Epithelial cell of esophagus (primary cell): Measurements from ENCODE around the gene HP.
"Not testable (repeated sequence)": the region's sequence is repeated elsewhere in the genome, so short reads cannot be mapped to it uniquely, and the experiment has no call there.

Experiments used
- DNase-seq: peaks from one replicate; pipeline ENCODE4 v3.0.0; 2010; ENCODE audit warnings: low read depth
- H3K4me3 ChIP-seq: 2 replicates; pipeline ENCODE4 v1.5.1; 2011; ENCODE audit warnings: mild to moderate bottlenecking, low read length, control low read depth
- TF ChIP-seq, protein P1 (sequence below): IDR thresholded peaks from 2 replicates; pipeline ENCODE4 v1.5.1; 2011; ENCODE audit warnings: low read depth, mild to moderate bottlenecking, low read length, control low read depth, inconsistent platforms; ENCODE audit not compliant: insufficient read depth; ENCODE audit errors: missing control alignments

Gene HP

DNA sequence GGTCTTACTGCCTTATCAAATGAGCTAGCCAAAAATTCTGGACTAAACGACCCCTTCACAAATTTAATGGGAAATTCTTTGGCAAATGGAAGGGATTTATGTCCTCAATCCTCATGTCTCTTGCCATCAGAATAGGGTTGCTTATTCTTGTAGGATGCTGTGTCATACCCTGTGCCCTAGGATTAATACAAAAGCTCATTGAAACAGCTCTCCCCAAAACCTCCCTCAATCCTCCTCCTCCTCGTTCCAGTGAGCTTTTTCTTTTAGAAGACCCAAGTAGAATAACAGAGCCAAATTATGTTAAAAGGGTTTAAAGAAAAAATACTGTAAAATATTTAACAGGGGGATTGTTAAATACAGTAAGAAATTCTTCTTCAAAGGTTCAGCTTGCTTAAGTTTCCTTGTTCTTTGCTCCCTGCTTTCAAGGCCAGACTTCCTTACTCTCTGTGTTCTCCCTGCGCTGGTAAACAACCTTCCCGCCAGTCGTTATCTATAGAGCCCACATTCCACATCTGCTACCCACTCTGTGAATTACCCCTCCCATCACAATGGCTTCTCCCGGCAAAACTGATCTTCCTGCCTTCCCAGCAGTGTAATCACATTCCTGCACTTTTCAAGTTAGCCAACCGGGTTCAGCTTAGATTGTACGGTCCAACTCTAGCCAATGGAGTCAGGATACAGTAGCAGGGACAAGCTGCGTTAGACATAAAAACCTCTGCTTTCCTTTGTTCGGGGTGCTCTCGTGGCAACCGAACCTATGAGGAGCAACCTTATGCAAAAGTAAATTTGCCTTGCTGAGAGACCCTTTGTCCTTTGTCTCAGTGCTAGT, 18.4 kb downstream of the HP start:
- no peak overlapping the region for H3K4me3 ChIP-seq
- DNase-seq, result no peak
- TF ChIP-seq, protein P1, sequence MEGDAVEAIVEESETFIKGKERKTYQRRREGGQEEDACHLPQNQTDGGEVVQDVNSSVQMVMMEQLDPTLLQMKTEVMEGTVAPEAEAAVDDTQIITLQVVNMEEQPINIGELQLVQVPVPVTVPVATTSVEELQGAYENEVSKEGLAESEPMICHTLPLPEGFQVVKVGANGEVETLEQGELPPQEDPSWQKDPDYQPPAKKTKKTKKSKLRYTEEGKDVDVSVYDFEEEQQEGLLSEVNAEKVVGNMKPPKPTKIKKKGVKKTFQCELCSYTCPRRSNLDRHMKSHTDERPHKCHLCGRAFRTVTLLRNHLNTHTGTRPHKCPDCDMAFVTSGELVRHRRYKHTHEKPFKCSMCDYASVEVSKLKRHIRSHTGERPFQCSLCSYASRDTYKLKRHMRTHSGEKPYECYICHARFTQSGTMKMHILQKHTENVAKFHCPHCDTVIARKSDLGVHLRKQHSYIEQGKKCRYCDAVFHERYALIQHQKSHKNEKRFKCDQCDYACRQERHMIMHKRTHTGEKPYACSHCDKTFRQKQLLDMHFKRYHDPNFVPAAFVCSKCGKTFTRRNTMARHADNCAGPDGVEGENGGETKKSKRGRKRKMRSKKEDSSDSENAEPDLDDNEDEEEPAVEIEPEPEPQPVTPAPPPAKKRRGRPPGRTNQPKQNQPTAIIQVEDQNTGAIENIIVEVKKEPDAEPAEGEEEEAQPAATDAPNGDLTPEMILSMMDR, result no peak

DNA sequence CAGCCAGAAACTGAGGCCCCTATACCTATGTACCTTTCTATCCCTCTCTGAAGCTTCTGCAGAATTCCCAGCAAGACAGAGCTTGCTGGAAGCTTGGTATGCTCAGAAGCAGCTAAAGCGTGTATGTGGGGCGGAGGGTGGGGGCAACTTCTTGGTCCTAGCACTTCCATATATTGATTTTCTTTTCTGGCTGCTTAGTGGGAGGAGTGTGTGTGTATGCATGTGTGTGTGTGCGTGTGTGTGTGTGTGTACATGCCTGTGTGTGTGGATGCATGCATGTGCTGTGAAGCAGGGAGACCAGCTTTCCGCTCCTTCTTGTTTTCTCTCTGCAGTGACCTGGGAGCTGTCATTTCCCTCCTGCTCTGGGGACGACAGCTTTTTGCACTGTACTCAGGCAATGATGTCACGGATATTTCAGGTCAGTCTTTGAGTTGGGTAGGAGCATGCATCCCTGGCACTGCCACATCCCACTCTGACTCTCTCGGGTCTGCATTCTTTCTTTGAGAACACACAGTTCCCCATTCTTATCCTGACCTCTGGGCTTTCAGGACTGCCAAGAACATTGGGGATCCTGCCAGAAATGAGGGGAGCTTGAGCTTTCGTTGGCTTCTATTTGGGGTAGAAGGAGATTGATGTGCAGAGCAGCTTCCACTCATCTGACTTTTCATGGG, 19.4 kb downstream of the HP start:
- no peak for DNase-seq
- TF ChIP-seq, protein P1, result no peak
- H3K4me3 ChIP-seq, result no peak overlapping the region

DNA sequence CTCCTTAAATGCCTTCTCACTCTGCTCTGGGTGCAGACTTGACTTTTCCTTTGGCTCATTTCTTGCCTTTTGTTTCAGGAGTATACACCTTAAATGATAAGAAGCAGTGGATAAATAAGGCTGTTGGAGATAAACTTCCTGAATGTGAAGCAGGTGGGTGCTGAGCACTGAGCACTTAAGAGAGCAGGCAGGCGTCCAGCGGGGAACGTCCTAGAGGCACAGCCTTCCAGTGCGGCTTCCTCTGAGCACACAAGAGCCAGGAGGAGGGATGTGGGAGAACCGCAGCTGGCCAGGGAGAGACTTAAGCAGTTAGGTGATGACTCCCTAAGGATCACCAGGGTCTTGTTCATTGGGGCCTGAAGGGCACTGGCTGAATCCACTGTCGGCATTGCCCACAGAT, 20.8 kb downstream of the HP start:
- H3K4me3 ChIP-seq, DNase-seq: not testable (repeated sequence)

DNA sequence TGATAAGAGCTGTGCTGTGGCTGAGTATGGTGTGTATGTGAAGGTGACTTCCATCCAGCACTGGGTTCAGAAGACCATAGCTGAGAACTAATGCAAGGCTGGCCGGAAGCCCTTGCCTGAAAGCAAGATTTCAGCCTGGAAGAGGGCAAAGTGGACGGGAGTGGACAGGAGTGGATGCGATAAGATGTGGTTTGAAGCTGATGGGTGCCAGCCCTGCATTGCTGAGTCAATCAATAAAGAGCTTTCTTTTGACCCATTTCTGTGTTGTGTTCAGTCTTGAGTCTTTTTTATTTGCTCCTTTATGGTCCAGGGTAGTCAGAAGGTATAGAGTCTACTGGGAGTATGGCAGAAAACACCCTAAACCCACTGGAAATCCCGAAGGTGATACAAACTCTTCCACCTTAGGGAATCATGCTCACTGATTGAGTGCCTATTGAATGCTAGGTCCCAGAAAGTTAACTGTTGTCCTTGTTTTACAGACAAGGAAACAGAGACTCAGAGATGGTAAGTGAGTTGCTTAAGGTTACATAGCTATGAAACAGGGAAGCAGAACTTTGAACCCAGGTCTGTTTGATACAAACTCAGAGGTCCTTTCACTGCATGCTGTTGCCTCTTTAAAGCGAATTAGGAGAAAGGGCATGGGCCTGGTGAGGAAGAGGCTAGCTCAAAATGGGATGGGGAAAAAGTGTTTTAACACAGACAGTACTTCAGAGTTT, 22.8 kb downstream of the HP start:
- DNase-seq, H3K4me3 ChIP-seq: not testable (repeated sequence)

DNA sequence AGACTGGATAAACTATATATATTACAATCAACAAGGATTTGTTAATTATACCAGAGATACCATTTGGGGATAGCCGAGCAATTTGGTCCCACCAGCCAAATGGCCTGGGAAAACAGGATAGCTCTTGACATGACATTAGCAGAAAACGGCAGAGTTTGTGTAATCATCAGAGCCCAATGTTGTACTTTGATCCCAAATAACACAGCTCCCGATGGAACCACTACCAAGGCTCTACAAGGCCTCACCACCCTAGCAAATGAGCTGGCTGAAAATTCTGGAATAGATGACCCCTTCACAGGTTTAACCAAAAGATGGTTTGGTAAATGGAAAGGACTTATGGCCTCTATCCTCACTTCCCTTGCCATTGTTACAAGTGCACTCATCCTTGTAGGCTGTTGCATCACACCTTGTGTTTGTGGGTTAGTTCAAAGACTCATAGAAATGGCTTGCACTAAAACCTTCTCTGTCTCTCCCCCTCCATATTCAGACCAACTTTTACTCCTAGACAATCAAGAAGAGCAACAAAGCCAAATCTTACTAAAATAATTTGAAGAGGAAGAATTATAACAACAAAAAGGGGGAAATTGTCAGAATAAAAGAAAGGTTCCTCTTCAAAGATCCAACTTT, 29.6 kb downstream of the HP start:
- TF ChIP-seq, protein P1, result no peak
- H3K4me3 ChIP-seq, result no peak overlapping the region
- DNase-seq, result no peak

DNA sequence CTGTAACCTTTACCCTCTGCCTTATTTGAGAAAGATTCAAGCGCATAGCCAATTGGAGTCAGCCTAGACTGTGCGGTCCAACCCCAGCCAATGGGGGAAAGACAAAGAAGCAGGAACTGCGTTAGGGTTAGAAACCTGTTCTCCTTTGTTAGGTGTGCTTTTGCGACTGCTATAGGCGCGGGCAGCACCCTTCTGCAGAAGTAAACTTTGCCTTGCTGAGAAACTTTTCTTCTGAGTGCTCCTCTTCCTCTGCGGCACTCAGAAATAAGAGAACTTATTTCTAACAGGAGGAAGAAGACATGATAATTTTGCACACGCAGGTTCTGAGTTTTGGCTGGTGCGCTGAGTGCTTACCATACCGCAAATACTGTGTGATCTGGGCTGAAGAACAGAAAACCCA, 30.1 kb downstream of the HP start:
- no peak for DNase-seq

DNA sequence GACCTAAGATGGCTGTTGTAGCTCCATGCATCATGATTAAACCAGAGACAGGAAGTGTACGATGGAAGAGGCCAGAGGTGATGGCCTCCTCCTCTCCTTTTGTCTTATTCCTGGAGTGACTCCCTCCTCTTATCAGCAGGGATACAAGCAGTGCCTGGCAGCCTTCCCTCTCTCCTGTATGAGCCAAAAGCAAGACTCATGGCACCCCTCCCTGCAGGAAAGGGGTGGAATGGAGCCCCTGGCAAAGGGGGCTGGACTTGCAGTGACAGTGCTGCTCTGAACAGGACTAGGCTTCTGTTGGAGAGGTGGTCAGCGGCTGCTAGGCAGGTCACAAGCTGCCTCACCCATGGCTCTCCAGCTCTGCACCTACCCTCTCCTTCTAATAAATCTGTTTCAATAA, 30.7 kb downstream of the HP start:
- DNase-seq, result no peak
- TF ChIP-seq, protein P1, result no peak
- no peak overlapping the region for H3K4me3 ChIP-seq

More for the DNA sequence above, 30.1 kb downstream of the HP start:
- TF ChIP-seq, protein P1, result no peak
- H3K4me3 ChIP-seq, result no peak overlapping the region
